Activated CD8-positive, alpha-beta memory T cell treated with anti-CD3 and anti-CD28 coated beads, Interleukin-2, amount 10 ng/mL, durations not matched to agents 7 days and 5 days (primary cell): ENCODE measurements around the gene ZNF584. TPM values are rescaled to one million over a fixed set of nuclear protein-coding genes. Genes with fewer than 3 reads are reported as not detected.

Experiments
- ATAC-seq: fragments of 150-1000 bp; cut with Tn5 transposase; one replicate; pipeline ENCODE4 v1.10.0; 2021; ENCODE audit warnings: moderate library complexity
- CTCF ChIA-PET: fragments of 350-600 bp; sonication (Branson Sonifier 250); formaldehyde crosslinking; loops from one replicate; lab custom pipeline; 2021; ENCODE audit warnings: antibody characterized with exemption; lab: Charles Lee
- DNase-seq: peaks from one replicate; pipeline ENCODE4 v3.0.0-alpha.2; 2020
- H3K27ac Mint-ChIP-seq: one replicate; pipeline ENCODE4 v1.8.0; 2021; ENCODE audit warnings: mild to moderate bottlenecking, mixed read lengths
- H3K27me3 Mint-ChIP-seq: one replicate; pipeline ENCODE4 v1.8.0; 2021; ENCODE audit warnings: mixed read lengths
- H3K36me3 Mint-ChIP-seq: one replicate; pipeline ENCODE4 v1.8.0; 2021; ENCODE audit warnings: mild to moderate bottlenecking, mixed read lengths
- H3K4me1 Mint-ChIP-seq: one replicate; pipeline ENCODE4 v1.8.0; 2021; ENCODE audit warnings: mixed read lengths
- H3K4me3 Mint-ChIP-seq: one replicate; pipeline ENCODE4 v1.8.0; 2021; ENCODE audit warnings: mild to moderate bottlenecking, moderate library complexity, mixed read lengths
- H3K9me3 Mint-ChIP-seq: one replicate; pipeline ENCODE4 v1.8.0; 2022; ENCODE audit warnings: low read depth, mixed read lengths
- microRNA-seq: library from miRNA; unstranded; fragments of <30 nt; microRNA quantifications from one replicate; pipeline ENCODE4 v1.2.0, GENCODE V29; 2022
- total RNA-seq, 2 experiments: library from RNA; stranded (reverse); gene quantifications; one replicate each; pipeline ENCODE4 v1.2.3, GENCODE V29; 2021

ZNF584 gene
- total RNA-seq, 2 experiments from 2014 or later = 7.8 to 11.2 TPM

DNA sequence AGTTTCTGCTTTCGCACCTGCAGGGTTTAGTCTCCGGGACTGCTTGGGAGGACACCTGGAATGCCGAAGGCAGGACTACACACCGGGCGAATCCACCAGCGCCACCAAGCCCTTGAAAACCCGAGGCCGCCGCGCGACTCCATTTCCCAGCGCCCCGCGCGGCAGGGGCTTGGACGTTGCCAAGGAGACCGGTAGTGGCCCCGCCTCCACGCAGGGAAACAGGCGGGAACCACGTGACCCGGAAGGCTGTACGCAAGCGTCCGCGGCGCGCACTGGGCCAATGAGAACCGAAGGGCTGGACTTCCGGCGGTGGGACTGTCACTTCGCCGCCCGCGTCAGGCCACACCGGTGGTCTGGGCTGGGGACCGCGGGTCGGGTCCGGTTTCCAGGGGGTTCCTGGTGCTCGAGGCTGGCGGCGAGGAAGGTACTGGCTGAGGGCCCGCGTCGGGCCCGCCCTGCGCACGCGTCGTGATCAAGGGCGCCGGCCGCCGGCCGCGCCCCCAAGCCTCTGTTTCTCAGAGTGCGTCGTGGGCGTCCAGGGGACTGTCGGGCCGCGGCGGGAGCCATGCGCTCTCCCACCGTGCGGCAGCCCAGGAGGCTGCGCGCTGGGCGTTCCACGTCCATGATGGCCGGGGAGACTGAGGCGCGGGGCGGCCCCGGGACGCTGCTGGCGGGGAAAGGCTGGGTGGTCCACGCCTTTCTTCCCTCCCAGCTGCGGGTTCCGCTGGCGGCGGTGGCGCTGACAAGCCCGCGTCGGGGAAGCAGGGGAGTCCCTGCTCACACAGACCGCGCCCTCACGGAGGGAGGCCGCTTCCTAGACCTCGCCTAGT, 58.5 kb downstream of the ZNF584 start, which contains the start of gene ZNF324:
TSS of gene ZNF324 (plus strand) at position 321 of the 830 bp plus-strand sequence. CDS start 2,106 bp downstream, outside the sequence.
- peaks cover 7% of the 10 kb centered on the region for H3K36me3 Mint-ChIP-seq

More for the DNA sequence above, 58.5 kb downstream of the ZNF584 start, which contains the start of gene ZNF324:
- Mint-ChIP-seq H3K27ac (peak within 1 kb of the TSS; percentile 66), H3K9me3 (no peaks in the 10 kb centered on the region), H3K27me3 (peaks cover 2% of the 10 kb centered on the region), H3K4me1 (peaks cover 21% of the 10 kb centered on the region), H3K4me3 (peak within 1 kb of the TSS; percentile 76)
- CTCF ChIA-PET = interaction anchor here (0.9 to 3.1 kb wide), 4 partner anchors 16 to 89 kb away, joined by 3 to 10 read pairs (median 4); partner anchors contain the start of genes ZBTB45 and ZNF324B
- peak; percentile 99 for DNase-seq
- ATAC-seq = peak; percentile 91

Small RNAs within 50 kb of the gene (microRNA-seq; reads per million reads assigned to microRNA genes)
- not detected for gene MIR4754

Other genes starting within 250 kb of the ZNF584 start
- gene ZNF274, start 225.6 kb upstream of the ZNF584 start, total RNA-seq = 10 to 100 TPM; 30.1 to 36.0 TPM
- gene ZNF544, start 179.7 kb upstream of the ZNF584 start, total RNA-seq = 10 to 100 TPM; 48.0 to 68.4 TPM
- 1 to 10 TPM; 4.8 to 5.0 TPM for gene ZNF8, start 129.7 kb upstream of the ZNF584 start, total RNA-seq
- 10 to 100 TPM; 78.3 to 82.7 TPM for gene ERVK3-1, start 103.3 kb upstream of the ZNF584 start, total RNA-seq
- gene ZSCAN22, start 81.7 kb upstream of the ZNF584 start, total RNA-seq = 1 to 10 TPM; 4.4 to 6.3 TPM
- gene A1BG, start 55.2 kb upstream of the ZNF584 start, total RNA-seq = 10 to 100 TPM; 12.2 to 12.8 TPM
- under 1 TPM; 0.87 to 0.91 TPM for gene ZNF497, start 45.9 kb upstream of the ZNF584 start, total RNA-seq
- 1 to 10 TPM in 1 of 2 experiments, under 1 TPM in 1; 0.98 to 1.2 TPM for gene ZNF837, start 27.6 kb upstream of the ZNF584 start, total RNA-seq
- gene RPS5, start 21.4 kb upstream of the ZNF584 start, total RNA-seq = 1,000 to 10,000 TPM in 1 of 2 experiments, 100 to 1,000 TPM in 1; 914 to 1,022 TPM
- gene RNF225, start 13.0 kb upstream of the ZNF584 start, total RNA-seq = under 1 TPM; 0.61 to 0.70 TPM
- gene ZNF132, start 31.5 kb downstream of the ZNF584 start, total RNA-seq = 1 to 10 TPM; 5.4 to 5.8 TPM
- gene ZNF324B, start 43.0 kb downstream of the ZNF584 start, total RNA-seq = 10 to 100 TPM; 13.1 to 14.4 TPM
- 10 to 100 TPM; 12.8 to 13.9 TPM for gene ZNF324, start 58.4 kb downstream of the ZNF584 start, total RNA-seq
- 1 to 10 TPM; 5.9 to 7.4 TPM for gene ZNF446, start 67.7 kb downstream of the ZNF584 start, total RNA-seq
- gene SLC27A5, start 103.3 kb downstream of the ZNF584 start, total RNA-seq = 10 to 100 TPM; 22.9 to 23.6 TPM
- gene ZBTB45, start 111.2 kb downstream of the ZNF584 start, total RNA-seq = 10 to 100 TPM; 15.1 to 16.9 TPM
- gene TRIM28, start 135.4 kb downstream of the ZNF584 start, total RNA-seq = 100 to 1,000 TPM; 488 to 571 TPM
- 100 to 1,000 TPM in 1 of 2 experiments, 10 to 100 TPM in 1; 96.4 to 108 TPM for gene CHMP2A, start 146.5 kb downstream of the ZNF584 start, total RNA-seq
- gene UBE2M, start 150.0 kb downstream of the ZNF584 start, total RNA-seq = 100 to 1,000 TPM in 1 of 2 experiments, 10 to 100 TPM in 1; 87.6 to 109 TPM
- gene MZF1, start 164.7 kb downstream of the ZNF584 start, total RNA-seq = 10 to 100 TPM; 18.1 to 19.5 TPM